H1 (cell line): ENCODE data around the gene MLLT6. TPM values are rescaled to one million over a fixed set of nuclear protein-coding genes. Genes with fewer than 3 reads are reported as not detected.

ENCODE experiments used
- CTCF ChIA-PET: fragments of 300-600 bp; sonication (Branson Sonifier 250); formaldehyde crosslinking; loops from one replicate; lab custom pipeline; 2021; ENCODE audit not compliant: partially characterized antibody; lab: Charles Lee
- POLR2A ChIA-PET: fragments of 300-600 bp; sonication (Branson Sonifier 250); formaldehyde crosslinking; loops from one replicate; lab custom pipeline; 2021; ENCODE audit warnings: inconsistent platforms; ENCODE audit not compliant: partially characterized antibody; lab: Charles Lee
- DNase-seq, 2 experiments: peaks; one replicate each; pipeline versions ENCODE4 v3.0.0 to v3.0.0-alpha.2; 2010 to 2022; ENCODE audit warnings: low spot score in 2 of 2, low read depth in 1 of 2, mixed read lengths in 1 of 2
- FAIRE-seq: peaks from 2 replicates; lab custom pipeline; 2011; peaks lifted over from hg19 to GRCh38; lab: Jason Lieb, UNC
- H2AFZ ChIP-seq: 2 replicates; pipeline ENCODE4 v1.8.1; 2012; ENCODE audit warnings: low read length, inconsistent platforms
- H2AK5ac ChIP-seq: 2 replicates; pipeline ENCODE4 v1.6.1; 2013; ENCODE audit warnings: low read depth, low read length
- H2BK120ac ChIP-seq: replicated peaks from 2 replicates; pipeline ENCODE3; 2013; ENCODE audit warnings: low read depth, low read length, inconsistent platforms
- H2BK12ac ChIP-seq: 2 replicates; pipeline ENCODE4 v1.6.1; 2013; ENCODE audit warnings: low read depth, low read length
- H2BK15ac ChIP-seq: 2 replicates; pipeline ENCODE4 v1.6.1; 2013; ENCODE audit warnings: low read length
- H2BK20ac ChIP-seq: 2 replicates; pipeline ENCODE4 v1.6.1; 2013; ENCODE audit warnings: low read length
- H2BK5ac ChIP-seq: 2 replicates; pipeline ENCODE4 v1.6.1; 2013; ENCODE audit warnings: low read depth, low read length
- H3K14ac ChIP-seq: 2 replicates; pipeline ENCODE4 v1.6.1; 2013; ENCODE audit warnings: inconsistent platforms; ENCODE audit not compliant: insufficient read length
- H3K18ac ChIP-seq: 2 replicates; pipeline ENCODE4 v1.6.1; 2013; ENCODE audit warnings: low read length; ENCODE audit errors: extremely low read depth
- H3K23ac ChIP-seq: 2 replicates; pipeline ENCODE4 v1.6.1; 2013; ENCODE audit warnings: inconsistent platforms; ENCODE audit not compliant: insufficient read length
- H3K23me2 ChIP-seq: 2 replicates; pipeline ENCODE4 v1.6.1; 2013; ENCODE audit warnings: low read depth, low read length
- H3K27ac ChIP-seq: 2 replicates; pipeline ENCODE4 v1.6.1; 2011; ENCODE audit warnings: low read depth, low read length, inconsistent platforms
- H3K27me3 ChIP-seq, 4 experiments: replicated peaks in 1 of 4; 1 replicate in 1 of 4; 2 replicates in 3 of 4; pipeline versions ENCODE4 v1.6.1 to v1.8.1; 2011 to 2013; ENCODE audit warnings: low read length in 3 of 4, mild to moderate bottlenecking in 3 of 4, inconsistent platforms in 2 of 4, mixed read lengths in 2 of 4, moderate library complexity in 1 of 4; ENCODE audit not compliant: control insufficient read depth in 3 of 4, insufficient read depth in 3 of 4; ENCODE audit errors: extremely low read depth in 1 of 4
- H3K36me3 ChIP-seq, 4 experiments: 2 replicates each; pipeline versions ENCODE4 v1.6.1 to v1.8.1; 2011 to 2013; ENCODE audit warnings: mild to moderate bottlenecking in 4 of 4, low read length in 3 of 4, moderate library complexity in 2 of 4, control low read depth in 1 of 4, inconsistent platforms in 1 of 4; ENCODE audit not compliant: insufficient read depth in 4 of 4, control insufficient read depth in 2 of 4
- H3K4ac ChIP-seq: replicated peaks from 2 replicates; pipeline ENCODE3; 2013; ENCODE audit warnings: low read length, low read depth, mixed read lengths, inconsistent platforms; ENCODE audit not compliant: insufficient read length
- H3K4me1 ChIP-seq, 4 experiments: replicated peaks in 1 of 4; 1 replicate in 1 of 4; 2 replicates in 3 of 4; pipeline versions ENCODE4 v1.6.1 to v1.8.1; 2011 to 2013; ENCODE audit warnings: low read length in 3 of 4, inconsistent platforms in 2 of 4, mixed read lengths in 1 of 4; ENCODE audit not compliant: insufficient read depth in 4 of 4, control insufficient read depth in 3 of 4
- H3K4me2 ChIP-seq, 2 experiments: 2 replicates each; pipeline versions ENCODE4 v1.6.1 to v1.8.1; 2011 to 2013; ENCODE audit warnings: low read depth in 2 of 2, low read length in 2 of 2, control low read depth in 1 of 2, inconsistent platforms in 1 of 2, mild to moderate bottlenecking in 1 of 2; ENCODE audit not compliant: insufficient read depth in 1 of 2
- H3K4me3 ChIP-seq, 4 experiments: fragments of 200-600, 300-600 bp in 1 of 4; sonication (generic), shearing (Covaris generic), sonication (Bioruptor Twin) in 1 of 4; 2 replicates each; pipeline versions ENCODE4 v1.5.1 to v1.8.1; 2011 to 2016; ENCODE audit warnings: low read length in 4 of 4, low read depth in 3 of 4, control low read depth in 2 of 4, inconsistent platforms in 2 of 4, mild to moderate bottlenecking in 2 of 4, mixed read lengths in 1 of 4, moderate library complexity in 1 of 4; ENCODE audit not compliant: insufficient read depth in 2 of 4; ENCODE audit errors: extremely low read depth in 1 of 4
- H3K56ac ChIP-seq: replicated peaks from 2 replicates; pipeline ENCODE3; 2013; ENCODE audit warnings: low read depth, mild to moderate bottlenecking, mixed read lengths, low read length, inconsistent platforms; ENCODE audit not compliant: insufficient read length
- H3K79me1 ChIP-seq: 2 replicates; pipeline ENCODE4 v1.6.1; 2013; ENCODE audit warnings: low read depth, low read length, control low read depth
- H3K79me2 ChIP-seq, 2 experiments: 2 replicates each; pipeline versions ENCODE4 v1.6.1 to v1.8.1; 2012 to 2013; ENCODE audit warnings: low read length in 2 of 2, mild to moderate bottlenecking in 2 of 2, inconsistent platforms in 1 of 2; ENCODE audit not compliant: insufficient read depth in 2 of 2, control insufficient read depth in 1 of 2
- H3K9ac ChIP-seq, 4 experiments: replicated peaks in 1 of 4; 1 replicate in 1 of 4; 2 replicates in 3 of 4; pipeline versions ENCODE4 v1.6.1 to v1.8.1; 2011 to 2013; ENCODE audit warnings: low read depth in 3 of 4, low read length in 3 of 4, control low read depth in 2 of 4, mild to moderate bottlenecking in 2 of 4, moderate library complexity in 2 of 4, inconsistent platforms in 1 of 4; ENCODE audit errors: extremely low read depth in 1 of 4
- H3K9me3 ChIP-seq, 2 experiments: 2 replicates each; pipeline versions ENCODE4 v1.6.1 to v1.8.1; 2012 to 2013; ENCODE audit warnings: mild to moderate bottlenecking in 2 of 2, moderate library complexity in 2 of 2, control low read depth in 1 of 2, inconsistent platforms in 1 of 2, low read depth in 1 of 2, low read length in 1 of 2, mixed read lengths in 1 of 2; ENCODE audit not compliant: insufficient read depth in 2 of 2
- H4K20me1 ChIP-seq, 2 experiments: replicated peaks in 1 of 2; 2 replicates each; pipeline versions ENCODE3 to v1.8.1; 2011 to 2013; ENCODE audit warnings: inconsistent platforms in 2 of 2, low read length in 2 of 2, mild to moderate bottlenecking in 1 of 2; ENCODE audit not compliant: insufficient read depth in 2 of 2, control insufficient read depth in 1 of 2
- H4K5ac ChIP-seq: 2 replicates; pipeline ENCODE4 v1.6.1; 2013; ENCODE audit warnings: low read length, low read depth, mixed read lengths, inconsistent platforms; ENCODE audit not compliant: insufficient read length
- H4K8ac ChIP-seq: 2 replicates; pipeline ENCODE4 v1.8.0; 2013; ENCODE audit warnings: mild to moderate bottlenecking, moderate library complexity, low read length, inconsistent platforms; ENCODE audit not compliant: insufficient read depth; ENCODE audit errors: extremely low read depth
- H4K91ac ChIP-seq: replicated peaks from 2 replicates; pipeline ENCODE3; 2013; ENCODE audit warnings: low read length, mixed read lengths, inconsistent platforms; ENCODE audit not compliant: insufficient read length
- CTBP2 ChIP-seq: IDR thresholded peaks from 2 replicates; pipeline ENCODE4 v1.7.0; 2011; ENCODE audit warnings: borderline replicate concordance, mild to moderate bottlenecking, moderate library complexity, mixed read lengths, low read length; ENCODE audit not compliant: insufficient read depth, insufficient read length
- E2F6 ChIP-seq: IDR thresholded peaks from 2 replicates; pipeline ENCODE4 v1.6.1; 2012; ENCODE audit warnings: inconsistent platforms
- GABPA ChIP-seq: IDR thresholded peaks from 2 replicates; pipeline ENCODE4 v1.6.1; 2011; ENCODE audit warnings: mild to moderate bottlenecking, low read length, moderate library complexity, borderline replicate concordance; ENCODE audit not compliant: insufficient read depth
- POLR2AphosphoS5 ChIP-seq: IDR thresholded peaks from 2 replicates; pipeline ENCODE4 v1.6.1; 2011; ENCODE audit warnings: low read depth, low read length
- SIN3A ChIP-seq, 2 experiments: IDR thresholded peaks in 1 of 2; conservative IDR thresholded peaks in 1 of 2; 2 replicates each; pipeline ENCODE4 v1.6.1; 2011 to 2012; ENCODE audit warnings: low read length in 2 of 2, improper control_type of control experiment in 1 of 2, low read depth in 1 of 2, mild to moderate bottlenecking in 1 of 2
- SIX5 ChIP-seq: IDR thresholded peaks from 2 replicates; pipeline ENCODE4 v1.6.1; 2011; ENCODE audit warnings: mild to moderate bottlenecking, low read depth, low read length
- SP1 ChIP-seq: IDR thresholded peaks from 2 replicates; pipeline ENCODE4 v1.6.1; 2011; ENCODE audit warnings: low read depth, low read length
- SP4 ChIP-seq: IDR thresholded peaks from 2 replicates; pipeline ENCODE4 v1.6.1; 2012; ENCODE audit warnings: low read length, inconsistent platforms
- TBP ChIP-seq: IDR thresholded peaks from 2 replicates; pipeline ENCODE4 v1.6.1; 2011; ENCODE audit warnings: low read depth, low read length, improper control_type of control experiment
- WGBS, 2 experiments: shearing (Covaris generic) in 1 of 2; methylation state at CpG; one replicate each; pipeline versions ENCODE4 v1.1.6 to v1.1.7; 2013 to 2015; ENCODE audit warnings: low lambda C conversion rate in 2 of 2, mixed read lengths in 2 of 2, inconsistent platforms in 1 of 2, low coverage in 1 of 2, missing lambda C conversion rate in 1 of 2; ENCODE audit not compliant: insufficient replicate concordance in 2 of 2, insufficient coverage in 1 of 2, insufficient read length in 1 of 2; ENCODE audit errors: extremely low coverage in 1 of 2, missing lambda C conversion rate in 1 of 2; 5-methylcytosine and 5-hydroxymethylcytosine counted together
- polyA plus RNA-seq, 7 experiments: library from polyadenylated mRNA; depleted of rRNA in 3 of 7; stranded (reverse) in 5 of 7; unstranded in 2 of 7; fragments of >200 nt in 5 of 7; fragments of 200-250 nt in 2 of 7; gene quantifications; 1 replicate in 5 of 7; 2 replicates in 1 of 7; 4 replicates in 1 of 7; pipeline versions ENCODE4 v1.2.1 to v1.2.3, GENCODE V29; 2011 to 2013; ENCODE audit warnings: missing spikeins in 2 of 7, mixed read lengths in 2 of 7
- total RNA-seq: library from RNA; stranded (reverse); fragmentation: NEBNext Ultra II Directional; extraction: Animal tissue kit (Norgen Biotek cat#: 25700); gene quantifications from 2 replicates; pipeline ENCODE4 v1.2.1, GENCODE V29; 2021

The MLLT6 gene
- total and polyA plus RNA-seq, 2 of the 8 experiments (the other 6 are each of a cell fraction or from before 2014, with no cell fraction given) = 6.5 to 8.0 TPM

- Histone ChIP-seq H3K4me2 (peak overlapping the region; percentile 89 to 91), H3K4ac (peak overlapping the region; percentile 65), H3K9me3 (no peaks in the 10 kb centered on the region), H2AK5ac (0 out of 2 replicates have a peak overlapping the region, but pooled peaks have one; percentile 1), H3K18ac (peak overlapping the region; percentile 90), H4K5ac (peak overlapping the region; percentile 79), H2BK20ac (no peak overlapping the region), H3K14ac (peak overlapping the region; percentile 35), H2BK120ac (no peak overlapping the region), H3K23ac (no peak overlapping the region), H3K27me3 (peaks cover 0 to 11% (median 5%) of the 10 kb centered on the region in 4 experiments; a peak in 5 of 7 replicates), H3K79me1 (peaks cover 3% of the 10 kb centered on the region), H3K23me2 (peaks cover 48% of the 10 kb centered on the region), H4K91ac (peak overlapping the region; percentile 29), H3K79me2 (peaks cover 26 to 42% of the 10 kb centered on the region in 2 experiments), H2BK5ac (peak overlapping the region; percentile 8; the same call in 1 of the 2 replicates), H3K56ac (peak overlapping the region; percentile 70), H3K36me3 (peaks cover 0 to under 1% (median 0%) of the 10 kb centered on the region in 4 experiments; a peak in 1 of 8 replicates), H2BK15ac (no peak overlapping the region), H3K9ac (peak overlapping the region; percentile 35 to 80 (median 56)), H4K8ac (peak overlapping the region; percentile 60), H3K4me3 (peak overlapping the region; percentile 66 to 87 (median 84)), H3K27ac (peak overlapping the region; percentile 51; the same call in 1 of the 2 replicates), H3K4me1 (peaks cover 7 to 22% (median 14%) of the 10 kb centered on the region in 4 experiments), H2AFZ (peak overlapping the region; percentile 5; the same call in 1 of the 2 replicates), H4K20me1 (peaks cover 17 to 19% of the 10 kb centered on the region in 2 experiments), H2BK12ac (peak overlapping the region; percentile 75; the same call in 1 of the 2 replicates)
- no peak for FAIRE-seq
- ChIA-PET POLR2A (interaction anchor here (0.8 to 2.7 kb wide), 6 partner anchors 16 to 105 kb away, joined by 4 to 19 read pairs (median 4); partner anchors contain the start of genes CISD3, MLLT6 and RPL23), CTCF (interaction anchor here (0.6 to 0.9 kb wide), 4 partner anchors 33 to 708 kb away, joined by 3 to 4 read pairs (median 3); no protein-coding TSS in a partner anchor)
- peak in 1 of 2 experiments; percentile 84 for DNase-seq
- WGBS, 2 experiments = 1% methylated on average over 65 of the region's 79 CpGs; no CpG with 5 or more reads in 1 of the 2 experiments
- TF ChIP-seq SIX5 (no peak), POLR2AphosphoS5 (peak; percentile 21; the same call in 1 of the 2 replicates), SIN3A (conservative IDR thresholded peaks at IDR 0.05 in 1 of 2, IDR thresholded peaks at IDR 0.05 in 1 of 2; ENCODE audit: low read depth in 1 of 2, low read length in 2 of 2) (no peak; a peak in 2 of 4 replicates), SP4 (0 out of 2 replicates have a peak, but pooled peaks have one; percentile 49), E2F6 (peak; percentile 96), GABPA (peak; percentile 79; the same call in 1 of the 2 replicates), TBP (peak; percentile 64), SP1 (no peak), CTBP2 (no peak)
These were observed 44.4 kb downstream of the MLLT6 start for GRCh38 chr17:38749223-38750043.
